Chondrocyte (in vitro differentiated cells): Measurements from ENCODE around the gene PAK2. TPM values are rescaled to one million over a fixed set of nuclear protein-coding genes. Genes with fewer than 3 reads are reported as not detected.

Experiments
- DNase-seq: peaks from one replicate; pipeline ENCODE4 v3.0.0; 2021; ENCODE audit warnings: mixed read lengths, low spot score
- H3K27ac Mint-ChIP-seq: one replicate; pipeline ENCODE4 v1.8.0; 2021; ENCODE audit warnings: mild to moderate bottlenecking, moderate library complexity, mixed read lengths; ENCODE audit not compliant: unreplicated experiment
- H3K27me3 Mint-ChIP-seq: 2 replicates; pipeline ENCODE4 v1.8.0; 2021; ENCODE audit warnings: low read depth, mixed read lengths
- H3K36me3 Mint-ChIP-seq: 2 replicates; pipeline ENCODE4 v1.8.0; 2021; ENCODE audit warnings: low read depth, mixed read lengths
- H3K4me1 Mint-ChIP-seq: 2 replicates; pipeline ENCODE4 v1.8.0; 2021; ENCODE audit warnings: low read depth, mild to moderate bottlenecking, mixed read lengths
- H3K4me3 Mint-ChIP-seq: one replicate; pipeline ENCODE4 v1.8.0; 2021; ENCODE audit warnings: mild to moderate bottlenecking, moderate library complexity, mixed read lengths; ENCODE audit not compliant: unreplicated experiment
- H3K9me3 Mint-ChIP-seq: 2 replicates; pipeline ENCODE4 v1.8.0; 2021; ENCODE audit warnings: low read depth, mixed read lengths
- CTCF ChIP-seq: fragments of 200-600 bp; sonication (generic); IDR thresholded peaks from 2 replicates; pipeline ENCODE4 v1.5.0; 2021; ENCODE audit warnings: antibody characterized with exemption, mild to moderate bottlenecking, moderate library complexity
- total RNA-seq: library from RNA; stranded (reverse); gene quantifications from 3 replicates; pipeline ENCODE4 v1.2.1, GENCODE V29; 2021

PAK2 gene
- total RNA-seq, 1 donor from 2014 or later: 90.3 TPM

- Mint-ChIP-seq H3K4me1 (peaks cover 24% of the 10 kb centered on the region), H3K27me3 (no peaks in the 10 kb centered on the region), H3K9me3 (peaks cover 8% of the 10 kb centered on the region), H3K4me3 (no peak overlapping the region), H3K27ac (no peak overlapping the region), H3K36me3 (peaks cover 9% of the 10 kb centered on the region)
- no peak for TF ChIP-seq CTCF
- DNase-seq: no peak
Measured at GRCh38 chr3:196749125-196749524, 9.5 kb downstream of the PAK2 start.

- Mint-ChIP-seq H3K27me3 (no peaks in the 10 kb centered on the region), H3K4me1 (peaks cover 42% of the 10 kb centered on the region), H3K9me3 (peaks cover 9% of the 10 kb centered on the region), H3K4me3 (no peak overlapping the region), H3K36me3 (peaks cover 10% of the 10 kb centered on the region), H3K27ac (peak overlapping the region; percentile 46)
- TF ChIP-seq CTCF: no peak
- DNase-seq: no peak
Measured at GRCh38 chr3:196753201-196753600, 13.5 kb downstream of the PAK2 start.

- Mint-ChIP-seq H3K4me3 (no peak overlapping the region), H3K27ac (peak overlapping the region; percentile 88), H3K4me1 (peaks cover 48% of the 10 kb centered on the region), H3K27me3 (no peaks in the 10 kb centered on the region), H3K9me3 (peaks cover 3% of the 10 kb centered on the region), H3K36me3 (peaks cover 5% of the 10 kb centered on the region)
- DNase-seq: no peak
- no peak for TF ChIP-seq CTCF
Measured at GRCh38 chr3:196754091-196754981, 14.7 kb downstream of the PAK2 start.

GRCh38 chr3:196756732-196757131, 17.1 kb downstream of the PAK2 start:
- H3K9me3 Mint-ChIP-seq: peaks cover 3% of the 10 kb centered on the region
- TF ChIP-seq CTCF: no peak
- DNase-seq: no peak
- H3K27me3 Mint-ChIP-seq: no peaks in the 10 kb centered on the region
- peaks cover 4% of the 10 kb centered on the region for H3K36me3 Mint-ChIP-seq
- H3K27ac Mint-ChIP-seq: no peak overlapping the region
- H3K4me3 Mint-ChIP-seq: no peak overlapping the region
- H3K4me1 Mint-ChIP-seq: peaks cover 45% of the 10 kb centered on the region

GRCh38 chr3:196757876-196758739, 18.5 kb downstream of the PAK2 start:
- TF ChIP-seq CTCF: no peak
- Mint-ChIP-seq H3K27ac (peak overlapping the region; percentile 84), H3K4me3 (no peak overlapping the region), H3K27me3 (no peaks in the 10 kb centered on the region), H3K36me3 (peaks cover 4% of the 10 kb centered on the region), H3K4me1 (peaks cover 45% of the 10 kb centered on the region), H3K9me3 (peaks cover 3% of the 10 kb centered on the region)
- DNase-seq: no peak
